ENCODE results near the gene CENPF.

The CENPF gene

DNA sequence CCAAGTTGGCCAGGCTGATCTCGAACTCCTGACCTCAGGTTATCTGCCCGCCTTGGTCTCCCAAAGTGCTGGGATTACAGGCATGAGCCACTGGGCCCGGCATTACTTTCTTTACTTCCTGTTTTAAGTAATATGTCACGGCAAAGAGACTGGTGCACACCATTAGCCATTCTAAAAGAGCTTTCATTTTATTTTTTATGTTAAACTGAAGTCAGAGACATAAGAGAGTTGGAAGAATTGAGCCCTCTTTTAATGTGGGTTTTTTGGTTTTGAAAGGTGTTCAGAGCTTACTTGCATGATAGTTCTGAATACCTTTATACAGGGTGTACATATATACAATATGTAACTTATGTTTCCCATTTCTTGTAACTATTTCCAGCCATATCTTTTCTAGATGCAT is 14.3 kb downstream of the CENPF start:
- no peak for DNase-seq (ENCODE audit: low read depth)

DNA sequence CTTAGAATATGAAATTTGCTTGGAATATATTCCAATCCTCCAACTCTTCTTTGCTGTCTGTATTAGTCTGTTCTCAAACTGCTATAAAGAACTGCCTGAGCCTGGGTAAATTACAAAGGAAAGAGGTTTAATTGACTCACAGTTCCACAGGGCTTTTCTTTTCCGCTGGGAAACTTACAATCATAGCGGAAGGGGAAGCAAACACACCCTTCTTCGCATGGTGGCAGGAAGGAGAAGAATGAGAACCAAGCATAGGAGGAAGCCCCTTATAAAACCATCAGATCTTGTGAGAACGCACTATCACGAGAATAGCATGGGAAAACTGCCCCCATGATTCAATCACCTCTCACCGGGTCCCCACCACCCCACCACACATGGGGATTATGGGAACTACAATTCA is 14.8 kb downstream of the CENPF start:
- DNase-seq (ENCODE audit: low read depth) = no peak

DNA sequence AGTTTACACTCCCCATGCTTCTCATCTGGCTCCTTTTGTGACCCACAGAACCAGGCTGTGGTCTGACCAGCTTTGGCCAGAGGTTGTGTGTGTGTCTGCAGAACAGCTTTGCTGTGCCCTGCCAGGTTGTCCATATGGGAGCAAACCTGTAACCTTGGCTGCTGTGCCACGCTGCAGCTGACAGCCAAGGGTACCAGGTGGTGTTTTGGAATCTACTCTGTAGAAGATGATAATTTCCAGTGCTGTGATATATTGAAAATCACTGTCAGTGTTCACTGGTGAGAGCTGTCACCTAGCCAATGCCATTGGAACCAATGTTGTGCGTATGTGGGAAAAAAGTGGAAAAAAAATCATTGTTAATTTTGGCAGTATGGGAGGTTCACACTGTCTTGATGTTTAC is 18.2 kb downstream of the CENPF start:
- no peak for DNase-seq (ENCODE audit: low read depth)

GRCh38 chr1:214623430-214623829 is 20.4 kb downstream of the CENPF start:
- DNase-seq (ENCODE audit: low read depth) = no peak

DNA sequence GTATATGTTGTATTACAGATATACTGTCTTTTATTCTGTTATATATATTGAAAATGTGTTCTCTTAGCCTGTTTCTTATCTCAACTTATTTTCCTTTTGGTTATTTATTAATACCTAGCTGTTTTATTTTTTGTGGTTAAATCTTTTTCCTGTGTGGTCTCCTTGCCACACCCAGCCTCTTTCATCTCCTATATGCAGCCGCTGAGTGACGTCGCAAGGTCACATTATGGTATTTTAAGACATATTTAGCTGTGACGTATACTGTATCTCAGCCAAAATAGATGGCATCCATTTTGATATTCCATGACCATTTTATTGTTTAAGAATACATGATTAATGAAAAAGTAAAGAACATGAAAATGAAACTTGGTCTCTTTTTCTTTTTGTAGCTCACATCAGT is 29.1 kb downstream of the CENPF start:
- DNase-seq (ENCODE audit: low read depth) = no peak

GRCh38 chr1:214633686-214634085 is 30.7 kb downstream of the CENPF start:
- no peak for DNase-seq (ENCODE audit: low read depth)

DNA sequence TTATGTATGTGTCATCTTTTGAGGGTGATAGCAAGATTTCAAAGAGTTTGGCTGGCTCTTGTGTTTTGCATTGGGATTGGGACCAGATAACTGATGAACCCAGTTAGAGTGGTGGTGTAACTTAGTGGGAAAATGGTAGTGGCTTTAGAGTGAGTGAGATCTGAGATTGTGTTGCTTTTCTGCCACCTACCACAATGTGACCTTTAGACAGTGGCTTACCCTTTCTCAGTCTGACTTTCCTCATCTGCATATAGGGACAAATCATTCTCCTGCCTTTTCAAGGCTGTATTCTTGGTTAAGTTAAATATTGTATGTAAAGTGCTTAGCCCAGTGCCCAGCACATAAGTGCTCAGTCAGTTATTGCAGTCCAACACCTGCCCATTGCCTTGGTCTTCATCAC is 31.3 kb downstream of the CENPF start:
- no peak for DNase-seq (ENCODE audit: low read depth)

GRCh38 chr1:214635086-214635485 is 32.1 kb downstream of the CENPF start:
- DNase-seq (ENCODE audit: low read depth) = no peak

DNA sequence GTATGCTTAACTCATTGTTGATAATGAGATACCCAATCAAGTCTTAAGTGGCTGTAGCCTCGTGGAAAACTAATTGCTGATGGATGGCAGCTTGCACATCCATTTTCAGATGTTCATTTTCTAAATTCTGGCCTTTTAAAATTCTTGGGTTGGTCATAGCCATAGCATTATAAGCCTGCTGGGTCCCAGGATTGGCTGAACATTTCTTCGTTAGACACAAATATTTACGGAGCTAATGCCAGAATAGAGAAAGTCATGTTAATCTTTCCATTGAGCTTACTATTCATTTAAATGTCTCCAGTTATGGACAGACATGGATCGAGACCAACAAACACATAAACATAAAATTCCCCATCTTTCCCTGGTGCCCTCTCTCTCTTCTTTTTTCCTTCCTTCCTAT is 32.5 kb downstream of the CENPF start:
- DNase-seq (ENCODE audit: low read depth) = no peak

GRCh38 chr1:214636436-214636835 is 33.4 kb downstream of the CENPF start:
- no peak for DNase-seq (ENCODE audit: low read depth)

DNA sequence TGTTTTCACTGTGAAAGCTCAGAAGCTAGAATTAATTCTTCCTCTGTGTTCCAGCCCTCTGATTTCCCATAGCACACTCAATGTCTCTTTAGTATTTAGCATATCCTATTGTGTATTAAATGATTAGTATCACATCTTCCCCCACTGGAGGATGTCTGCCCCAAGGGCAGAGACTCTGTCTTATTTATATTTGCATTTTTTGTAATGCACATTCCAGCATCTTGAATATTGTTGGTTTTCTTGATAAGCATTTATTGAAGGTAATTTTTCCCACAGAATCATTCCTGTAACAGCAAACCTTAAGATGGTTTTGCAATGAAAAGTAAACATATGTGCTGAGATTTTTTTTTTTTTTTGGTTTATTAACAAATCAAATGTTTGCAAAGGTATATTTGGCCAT is 34.1 kb downstream of the CENPF start:
- no peak for DNase-seq (ENCODE audit: low read depth)

DNA sequence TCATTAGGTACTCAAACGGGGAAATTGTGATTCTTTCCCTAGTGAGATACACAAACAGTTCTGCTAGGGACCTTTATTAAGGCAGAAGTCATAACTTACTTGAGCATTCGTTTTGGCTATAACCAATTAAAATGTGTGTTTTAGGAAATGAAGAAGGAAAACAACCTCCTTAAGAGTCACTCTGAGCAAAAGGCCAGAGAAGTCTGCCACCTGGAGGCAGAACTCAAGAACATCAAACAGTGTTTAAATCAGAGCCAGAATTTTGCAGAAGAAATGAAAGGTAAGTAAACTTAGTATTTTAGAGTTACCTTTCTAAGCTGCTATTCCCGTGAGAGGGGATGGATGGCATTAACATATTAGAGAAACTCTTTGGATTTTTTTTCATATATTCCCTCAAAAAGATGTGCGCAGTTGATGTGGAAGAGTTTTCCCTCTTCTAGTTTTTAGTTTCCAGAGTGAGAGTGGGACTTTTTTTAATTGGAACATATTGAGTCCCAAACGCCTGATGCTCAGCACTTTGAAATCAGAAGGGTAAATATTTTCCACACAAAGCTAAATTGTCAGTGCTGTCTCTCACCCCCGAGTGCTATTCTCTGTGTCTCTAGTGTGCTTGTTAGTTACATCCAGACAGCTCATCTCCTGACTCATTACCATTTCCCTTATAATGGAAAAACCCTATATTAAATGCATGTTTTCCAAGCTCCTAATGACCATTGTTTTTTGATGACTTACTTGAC is 34.9 kb downstream of the CENPF start:
- peak; percentile 5 for DNase-seq (ENCODE audit: low read depth)

- DNase-seq (ENCODE audit: low read depth) = no peak
Observed at GRCh38 chr1:214638459-214638807, 35.4 kb downstream of the CENPF start.

GRCh38 chr1:214638997-214639396 is 36.0 kb downstream of the CENPF start:
- no peak for DNase-seq (ENCODE audit: low read depth)

DNA sequence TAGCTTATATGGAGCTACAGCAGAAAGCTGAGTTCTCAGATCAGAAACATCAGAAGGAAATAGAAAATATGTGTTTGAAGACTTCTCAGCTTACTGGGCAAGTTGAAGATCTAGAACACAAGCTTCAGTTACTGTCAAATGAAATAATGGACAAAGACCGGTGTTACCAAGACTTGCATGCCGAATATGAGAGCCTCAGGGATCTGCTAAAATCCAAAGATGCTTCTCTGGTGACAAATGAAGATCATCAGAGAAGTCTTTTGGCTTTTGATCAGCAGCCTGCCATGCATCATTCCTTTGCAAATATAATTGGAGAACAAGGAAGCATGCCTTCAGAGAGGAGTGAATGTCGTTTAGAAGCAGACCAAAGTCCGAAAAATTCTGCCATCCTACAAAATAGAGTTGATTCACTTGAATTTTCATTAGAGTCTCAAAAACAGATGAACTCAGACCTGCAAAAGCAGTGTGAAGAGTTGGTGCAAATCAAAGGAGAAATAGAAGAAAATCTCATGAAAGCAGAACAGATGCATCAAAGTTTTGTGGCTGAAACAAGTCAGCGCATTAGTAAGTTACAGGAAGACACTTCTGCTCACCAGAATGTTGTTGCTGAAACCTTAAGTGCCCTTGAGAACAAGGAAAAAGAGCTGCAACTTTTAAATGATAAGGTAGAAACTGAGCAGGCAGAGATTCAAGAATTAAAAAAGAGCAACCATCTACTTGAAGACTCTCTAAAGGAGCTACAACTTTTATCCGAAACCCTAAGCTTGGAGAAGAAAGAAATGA is 37.6 kb downstream of the CENPF start:
- DNase-seq (ENCODE audit: low read depth) = no peak

DNA sequence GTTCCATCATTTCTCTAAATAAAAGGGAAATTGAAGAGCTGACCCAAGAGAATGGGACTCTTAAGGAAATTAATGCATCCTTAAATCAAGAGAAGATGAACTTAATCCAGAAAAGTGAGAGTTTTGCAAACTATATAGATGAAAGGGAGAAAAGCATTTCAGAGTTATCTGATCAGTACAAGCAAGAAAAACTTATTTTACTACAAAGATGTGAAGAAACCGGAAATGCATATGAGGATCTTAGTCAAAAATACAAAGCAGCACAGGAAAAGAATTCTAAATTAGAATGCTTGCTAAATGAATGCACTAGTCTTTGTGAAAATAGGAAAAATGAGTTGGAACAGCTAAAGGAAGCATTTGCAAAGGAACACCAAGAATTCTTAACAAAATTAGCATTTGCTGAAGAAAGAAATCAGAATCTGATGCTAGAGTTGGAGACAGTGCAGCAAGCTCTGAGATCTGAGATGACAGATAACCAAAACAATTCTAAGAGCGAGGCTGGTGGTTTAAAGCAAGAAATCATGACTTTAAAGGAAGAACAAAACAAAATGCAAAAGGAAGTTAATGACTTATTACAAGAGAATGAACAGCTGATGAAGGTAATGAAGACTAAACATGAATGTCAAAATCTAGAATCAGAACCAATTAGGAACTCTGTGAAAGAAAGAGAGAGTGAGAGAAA is 38.4 kb downstream of the CENPF start:
- DNase-seq (ENCODE audit: low read depth) = no peak

DNA sequence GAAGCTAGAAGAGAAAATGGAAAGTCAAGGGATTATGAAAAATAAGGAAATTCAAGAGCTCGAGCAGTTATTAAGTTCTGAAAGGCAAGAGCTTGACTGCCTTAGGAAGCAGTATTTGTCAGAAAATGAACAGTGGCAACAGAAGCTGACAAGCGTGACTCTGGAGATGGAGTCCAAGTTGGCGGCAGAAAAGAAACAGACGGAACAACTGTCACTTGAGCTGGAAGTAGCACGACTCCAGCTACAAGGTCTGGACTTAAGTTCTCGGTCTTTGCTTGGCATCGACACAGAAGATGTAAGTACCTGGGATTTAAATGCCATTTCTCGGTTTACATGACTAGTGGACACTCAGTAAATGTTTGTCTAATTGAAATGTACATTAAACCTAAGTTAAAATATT is 40.0 kb downstream of the CENPF start:
- DNase-seq (ENCODE audit: low read depth) = no peak

DNA sequence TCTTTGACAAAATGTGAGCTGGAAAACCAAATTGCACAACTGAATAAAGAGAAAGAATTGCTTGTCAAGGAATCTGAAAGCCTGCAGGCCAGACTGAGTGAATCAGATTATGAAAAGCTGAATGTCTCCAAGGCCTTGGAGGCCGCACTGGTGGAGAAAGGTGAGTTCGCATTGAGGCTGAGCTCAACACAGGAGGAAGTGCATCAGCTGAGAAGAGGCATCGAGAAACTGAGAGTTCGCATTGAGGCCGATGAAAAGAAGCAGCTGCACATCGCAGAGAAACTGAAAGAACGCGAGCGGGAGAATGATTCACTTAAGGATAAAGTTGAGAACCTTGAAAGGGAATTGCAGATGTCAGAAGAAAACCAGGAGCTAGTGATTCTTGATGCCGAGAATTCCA is 42.7 kb downstream of the CENPF start:
- no peak for DNase-seq (ENCODE audit: low read depth)

DNA sequence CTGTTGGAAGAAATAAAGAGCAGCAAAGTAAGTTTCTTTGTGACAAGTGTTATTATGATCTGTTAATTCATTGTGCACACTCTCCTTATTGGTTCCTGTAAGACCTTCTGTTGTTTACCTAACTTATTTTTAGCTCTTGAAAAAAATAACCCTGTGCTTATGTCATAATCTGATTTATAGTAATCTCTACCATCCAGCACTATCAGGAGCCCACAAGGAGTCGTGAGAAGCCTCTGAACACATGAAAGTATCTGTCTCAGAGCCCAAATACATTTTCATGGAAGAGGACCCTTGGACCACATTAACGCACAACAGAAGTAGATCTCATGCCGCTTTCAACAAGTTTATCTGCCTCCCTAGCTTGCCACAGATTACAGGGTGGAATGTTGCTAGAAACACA is 45.8 kb downstream of the CENPF start:
- DNase-seq (ENCODE audit: low read depth) = no peak

- no peak for DNase-seq (ENCODE audit: low read depth)
Observed at GRCh38 chr1:214649607-214650006, 46.6 kb downstream of the CENPF start.

DNA sequence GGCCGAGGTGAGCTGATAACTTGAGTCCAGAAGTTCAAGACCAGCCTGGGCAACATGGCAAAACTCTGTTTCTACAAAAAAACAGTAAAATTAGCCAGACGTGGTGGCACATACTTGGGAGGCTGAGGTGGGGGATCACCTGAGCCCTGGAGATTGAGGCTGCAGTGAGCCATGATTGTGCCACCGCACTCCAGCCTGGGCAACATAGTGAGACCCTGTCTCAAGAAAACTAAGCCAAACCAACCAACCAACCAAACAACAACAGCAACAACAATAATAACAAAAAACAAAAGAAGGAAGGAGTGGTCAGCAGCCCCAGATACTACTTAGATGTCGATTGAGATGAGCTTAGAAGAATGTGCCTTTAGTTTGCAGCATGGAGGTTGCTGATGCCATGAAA is 47.7 kb downstream of the CENPF start:
- DNase-seq (ENCODE audit: low read depth) = no peak

DNA sequence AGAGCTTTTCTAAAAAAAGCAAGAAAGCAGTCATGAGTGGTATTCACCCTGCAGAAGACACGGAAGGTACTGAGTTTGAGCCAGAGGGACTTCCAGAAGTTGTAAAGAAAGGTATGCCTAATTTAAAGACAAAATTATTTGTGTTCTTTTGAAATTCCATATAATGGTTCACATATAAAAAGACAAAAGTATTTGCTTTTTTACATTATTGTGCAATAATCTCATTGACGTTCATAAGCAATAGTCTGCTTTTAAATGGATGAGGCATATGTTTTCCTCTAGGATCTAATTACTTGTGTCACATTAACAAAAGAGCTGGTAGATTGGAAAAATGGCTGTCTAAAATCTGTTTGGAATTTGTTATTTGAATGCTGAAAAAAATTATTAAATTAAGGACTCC is 54.3 kb downstream of the CENPF start:
- no peak for DNase-seq (ENCODE audit: low read depth)

- no peak for DNase-seq (ENCODE audit: low read depth)
Observed at GRCh38 chr1:214658175-214658574, 55.2 kb downstream of the CENPF start.
